ENCODE data around the gene TEKT1. TPM values are rescaled to one million over a fixed set of nuclear protein-coding genes. Genes with fewer than 3 reads are reported as not detected.

TEKT1 gene
- total RNA-seq, 2 donors from 2014 or later, result not detected

GRCh38 chr17:6772016-6772415 lies 59.5 kb downstream of the TEKT1 start:
- H3K36me3 ChIP-seq, result peaks cover 57% of the 10 kb centered on the region
- H3K27ac ChIP-seq, result no peak overlapping the region
- no peak overlapping the region for H3K4me3 ChIP-seq
- TF ChIP-seq CTCF (IDR thresholded peaks at IDR 0.05), result no peak
- H3K9me3 ChIP-seq, result peaks cover 29% of the 10 kb centered on the region
- ATAC-seq (ENCODE audit: insufficient number of reproducible peaks, low FRiP score, low read depth) (no peak), DNase-seq (ENCODE audit: low spot score) (no peak)
- no peaks in the 10 kb centered on the region for H3K4me1 ChIP-seq (ENCODE audit: control insufficient read depth in 1 of 2, low read depth in 2 of 2)
- H3K27me3 ChIP-seq (replicated peaks; ENCODE audit: insufficient read depth), result no peaks in the 10 kb centered on the region

- ATAC-seq (ENCODE audit: insufficient number of reproducible peaks, low FRiP score, low read depth), result no peak
- Histone ChIP-seq H3K4me1 (ENCODE audit: control insufficient read depth in 1 of 2, low read depth in 2 of 2) (no peaks in the 10 kb centered on the region), H3K27me3 (replicated peaks; ENCODE audit: insufficient read depth) (no peaks in the 10 kb centered on the region), H3K4me3 (no peak overlapping the region), H3K27ac (no peak overlapping the region), H3K36me3 (peaks cover 82% of the 10 kb centered on the region), H3K9me3 (peaks cover 13% of the 10 kb centered on the region)
- no peak for DNase-seq (ENCODE audit: low spot score)
- no peak for TF ChIP-seq CTCF (IDR thresholded peaks at IDR 0.05)
Observed at GRCh38 chr17:6768447-6768846, 63.1 kb downstream of the TEKT1 start.

GRCh38 chr17:6761779-6762178 lies 69.8 kb downstream of the TEKT1 start:
- TF ChIP-seq CTCF (IDR thresholded peaks at IDR 0.05), result no peak
- DNase-seq (ENCODE audit: low spot score), result no peak
- H3K9me3 ChIP-seq, result no peaks in the 10 kb centered on the region
- ATAC-seq (ENCODE audit: insufficient number of reproducible peaks, low FRiP score, low read depth), result no peak
- peaks cover 42% of the 10 kb centered on the region for H3K36me3 ChIP-seq
- peaks cover 0 to 10% of the 10 kb centered on the region in 2 donors for H3K4me1 ChIP-seq (ENCODE audit: control insufficient read depth in 1 of 2, low read depth in 2 of 2)
- H3K27me3 ChIP-seq (replicated peaks; ENCODE audit: insufficient read depth), result no peaks in the 10 kb centered on the region
- no peak overlapping the region for H3K4me3 ChIP-seq
- H3K27ac ChIP-seq, result no peak overlapping the region

- Histone ChIP-seq H3K27ac (no peak overlapping the region), H3K9me3 (no peaks in the 10 kb centered on the region), H3K4me3 (no peak overlapping the region), H3K4me1 (ENCODE audit: control insufficient read depth in 1 of 2, low read depth in 2 of 2) (peaks cover 6 to 34% of the 10 kb centered on the region in 2 donors), H3K36me3 (peaks cover 15% of the 10 kb centered on the region), H3K27me3 (replicated peaks; ENCODE audit: insufficient read depth) (no peaks in the 10 kb centered on the region)
- no peak for DNase-seq (ENCODE audit: low spot score)
- no peak for ATAC-seq (ENCODE audit: insufficient number of reproducible peaks, low FRiP score, low read depth)
- no peak for TF ChIP-seq CTCF (IDR thresholded peaks at IDR 0.05)
Observed at GRCh38 chr17:6757747-6758146, 73.8 kb downstream of the TEKT1 start.

- no peak for ATAC-seq (ENCODE audit: insufficient number of reproducible peaks, low FRiP score, low read depth)
Observed at GRCh38 chr17:6756425-6757031, 75.0 kb downstream of the TEKT1 start.

More at GRCh38 chr17:6756425-6757031, 75.0 kb downstream of the TEKT1 start:
- Histone ChIP-seq H3K27me3 (replicated peaks; ENCODE audit: insufficient read depth) (no peaks in the 10 kb centered on the region), H3K4me3 (peak overlapping the region; percentile 77), H3K9me3 (no peaks in the 10 kb centered on the region), H3K36me3 (peaks cover 14% of the 10 kb centered on the region), H3K27ac (peak overlapping the region in 1 of 2 donors; percentile 72), H3K4me1 (ENCODE audit: control insufficient read depth in 1 of 2, low read depth in 2 of 2) (peaks cover 6 to 46% of the 10 kb centered on the region in 2 donors)
- no peak for DNase-seq (ENCODE audit: low spot score)
- no peak for TF ChIP-seq CTCF (IDR thresholded peaks at IDR 0.05)

All from thoracic aorta (tissue), 2 donors.